NCI-H1694 treated with DMSO at 0.1 percent for 48 hours (cell line): ENCODE data around the gene EEIG1.
"Not testable (repeated sequence)": the region's sequence is repeated elsewhere in the genome, so short reads cannot be mapped to it uniquely, and the experiment has no call there.

Experiments used
- DNase-seq: peaks from one replicate; lab custom pipeline; 2025; lab: John Stamatoyannopoulos, UW

Gene EEIG1

GRCh38 chr9:127980706-127981558 is at the start of gene EEIG1:
Gene EEIG1, minus strand, starts transcription at chr9:127980989. Its CDS starts 852 bp downstream, at chr9:127980137.
- DNase-seq = peak; percentile 57

- no peak for DNase-seq
Measured at GRCh38 chr9:128027705-128028104, 46.9 kb upstream of the EEIG1 start.

- no peak for DNase-seq
Measured at GRCh38 chr9:128026773-128027541, 46.2 kb upstream of the EEIG1 start.

GRCh38 chr9:128026255-128026772 is 45.5 kb upstream of the EEIG1 start:
- no peak for DNase-seq

GRCh38 chr9:128025736-128026135 is 44.9 kb upstream of the EEIG1 start:
- no peak for DNase-seq

- no peak for DNase-seq
Measured at GRCh38 chr9:128024761-128025308, 44.0 kb upstream of the EEIG1 start.

- not testable (repeated sequence) for DNase-seq
Measured at GRCh38 chr9:128023671-128024070, 42.9 kb upstream of the EEIG1 start.

GRCh38 chr9:128022886-128023285 is 42.1 kb upstream of the EEIG1 start:
- DNase-seq = no peak

GRCh38 chr9:128021098-128021497 is 40.3 kb upstream of the EEIG1 start:
- DNase-seq = no peak

- DNase-seq = no peak
Measured at GRCh38 chr9:128020692-128021091, 39.9 kb upstream of the EEIG1 start.

GRCh38 chr9:128015696-128016095 is 34.9 kb upstream of the EEIG1 start:
- DNase-seq = no peak

GRCh38 chr9:128011071-128011817 is 30.5 kb upstream of the EEIG1 start:
- DNase-seq = no peak

GRCh38 chr9:128009639-128010038 is 28.9 kb upstream of the EEIG1 start:
- no peak for DNase-seq

GRCh38 chr9:128008171-128008570 is 27.4 kb upstream of the EEIG1 start:
- DNase-seq = no peak

- DNase-seq = no peak
Measured at GRCh38 chr9:128007566-128008138, 26.9 kb upstream of the EEIG1 start.

- no peak for DNase-seq
Measured at GRCh38 chr9:128006332-128006996, 25.7 kb upstream of the EEIG1 start.

GRCh38 chr9:128005923-128006322 is 25.1 kb upstream of the EEIG1 start:
- no peak for DNase-seq

- no peak for DNase-seq
Measured at GRCh38 chr9:128003966-128004604, 23.3 kb upstream of the EEIG1 start.

- no peak for DNase-seq
Measured at GRCh38 chr9:128002959-128003358, 22.2 kb upstream of the EEIG1 start.

- DNase-seq = no peak
Measured at GRCh38 chr9:128001779-128002298, 21.1 kb upstream of the EEIG1 start.
